GM21529 (cell line): ENCODE measurements around the gene ASTE1.
A peak's percentile ranks its signal among the peaks of the same experiment; 100 is the strongest.
"Not testable (repeated sequence)": the region's sequence is repeated elsewhere in the genome, so short reads cannot be mapped to it uniquely, and the experiment has no call there.

ENCODE experiments used
- ATAC-seq: cut with Tn5 transposase; IDR thresholded peaks from one replicate; pipeline ENCODE4 v1.9.1; 2021; ENCODE audit not compliant: unreplicated experiment

Gene ASTE1

DNA sequence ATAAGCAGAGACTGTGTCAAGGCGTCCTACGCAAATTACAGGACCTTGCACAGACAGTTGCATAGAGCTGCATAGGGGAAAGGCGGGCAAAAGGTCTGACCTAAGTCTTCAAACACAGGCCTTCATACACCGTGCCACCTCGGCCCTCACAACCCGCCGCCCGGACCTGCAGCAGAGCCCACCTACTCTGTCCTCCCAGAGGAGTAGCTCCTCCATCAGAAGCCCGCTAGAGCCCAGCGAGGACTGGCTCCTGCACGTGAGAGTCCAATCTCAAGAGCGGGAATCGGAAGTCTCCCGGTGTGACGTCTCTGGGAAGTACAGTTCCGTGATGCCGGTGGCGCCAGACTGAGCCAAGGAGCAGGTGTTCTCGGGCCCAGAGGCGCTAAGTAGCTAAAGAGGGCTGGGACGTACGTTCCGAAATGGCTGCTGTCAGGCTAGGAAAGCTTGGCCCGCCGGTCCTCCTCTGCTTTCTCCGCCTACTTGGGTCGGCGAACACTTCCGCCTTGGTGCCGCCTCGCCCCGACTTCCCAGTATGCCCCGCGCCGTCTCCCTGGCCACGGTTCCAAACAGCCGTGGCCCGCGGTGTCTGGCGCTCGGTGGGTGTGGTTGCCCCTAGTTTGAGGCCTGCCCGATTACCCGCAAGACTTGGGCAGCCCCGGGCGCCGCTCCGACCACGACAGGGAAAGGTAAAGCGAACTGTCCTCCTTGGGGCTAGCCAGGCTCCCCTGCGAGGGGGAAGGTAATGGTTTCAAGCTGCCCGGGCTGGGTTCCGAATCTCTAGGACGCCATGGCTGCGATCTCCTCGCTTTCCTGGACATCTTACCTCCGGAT is at the start of gene ASTE1, which contains the start of gene NEK11:
ASTE1 (minus strand) TSS at position 505 of the 831 bp plus-strand sequence. CDS start 1,519 bp downstream, outside the sequence.
NEK11 (plus strand) TSS at position 557 of the 831 bp plus-strand sequence. CDS start 2,832 bp downstream, outside the sequence.
- peak; percentile 97 for ATAC-seq

DNA sequence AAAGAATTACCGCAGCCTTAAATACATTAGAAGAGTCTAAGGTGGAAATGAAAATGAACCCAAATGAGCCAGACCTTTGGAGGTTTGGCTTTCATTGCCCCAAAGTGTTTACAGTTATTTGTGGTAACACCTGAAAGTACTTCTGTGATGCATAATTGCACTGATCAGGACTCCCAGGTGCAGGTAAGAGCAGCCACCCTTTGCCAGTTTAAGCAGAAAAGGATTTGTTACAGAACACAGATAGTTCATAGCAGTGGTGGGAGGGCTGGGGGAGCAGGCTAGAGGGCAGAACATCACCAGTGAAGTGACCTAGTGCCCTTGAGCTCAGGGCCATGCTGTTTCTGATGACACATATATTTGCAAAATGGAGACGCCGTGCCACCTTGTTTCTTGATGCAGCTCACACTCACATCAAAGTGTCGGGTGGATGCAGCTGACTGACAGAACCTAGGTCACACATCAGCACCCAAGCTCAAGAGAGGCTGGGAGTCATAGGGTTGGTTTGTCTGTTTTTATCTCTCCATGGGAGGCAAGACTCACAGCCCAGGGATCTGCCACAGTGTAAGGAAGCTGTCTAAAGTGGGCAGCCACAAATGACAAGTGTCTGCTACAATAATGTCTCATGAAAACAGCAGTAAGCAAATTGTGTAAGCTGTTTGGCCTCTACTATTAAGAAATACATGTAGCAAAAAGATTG is 49.2 kb upstream of the ASTE1 start:
- ATAC-seq, result peak; percentile 59

GRCh38 chr3:131072845-131073244 is 46.2 kb upstream of the ASTE1 start:
- no peak for ATAC-seq

GRCh38 chr3:131072099-131072559 is 45.5 kb upstream of the ASTE1 start:
- ATAC-seq, result no peak

GRCh38 chr3:131067983-131068382 is 41.4 kb upstream of the ASTE1 start:
- ATAC-seq, result peak; percentile 49

GRCh38 chr3:131053043-131053859 is 26.6 kb upstream of the ASTE1 start:
- ATAC-seq, result no peak

DNA sequence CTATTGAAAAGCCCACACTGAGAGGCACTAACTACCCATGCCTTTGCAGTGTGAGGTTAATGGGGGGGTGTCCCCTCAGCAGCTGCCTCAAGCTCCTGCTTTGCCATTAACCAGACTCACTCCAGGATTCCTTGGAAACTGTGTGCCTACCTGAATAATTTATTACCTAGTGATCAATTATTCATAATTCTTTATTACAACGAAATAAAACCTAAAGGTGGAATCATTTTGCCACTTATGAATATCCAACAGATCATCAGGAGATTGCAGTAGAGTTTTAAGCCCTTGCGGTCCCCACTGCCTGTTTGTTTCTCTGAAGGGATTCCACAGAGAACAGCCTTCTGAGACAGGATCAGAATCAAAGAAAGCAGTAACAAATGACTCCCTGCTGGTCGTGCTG is 23.4 kb upstream of the ASTE1 start:
- ATAC-seq, result no peak

- ATAC-seq, result no peak
Observed at GRCh38 chr3:131048030-131048429, 21.4 kb upstream of the ASTE1 start.

GRCh38 chr3:131047582-131047981 is 21.0 kb upstream of the ASTE1 start:
- no peak for ATAC-seq

- not testable (repeated sequence) for ATAC-seq
Observed at GRCh38 chr3:131042271-131042985, 15.8 kb upstream of the ASTE1 start.

GRCh38 chr3:131038326-131038725 is 11.7 kb upstream of the ASTE1 start:
- ATAC-seq, result no peak

GRCh38 chr3:131036986-131037385 is 10.4 kb upstream of the ASTE1 start:
- no peak for ATAC-seq

- no peak for ATAC-seq
Observed at GRCh38 chr3:131036200-131036816, 9.7 kb upstream of the ASTE1 start.

DNA sequence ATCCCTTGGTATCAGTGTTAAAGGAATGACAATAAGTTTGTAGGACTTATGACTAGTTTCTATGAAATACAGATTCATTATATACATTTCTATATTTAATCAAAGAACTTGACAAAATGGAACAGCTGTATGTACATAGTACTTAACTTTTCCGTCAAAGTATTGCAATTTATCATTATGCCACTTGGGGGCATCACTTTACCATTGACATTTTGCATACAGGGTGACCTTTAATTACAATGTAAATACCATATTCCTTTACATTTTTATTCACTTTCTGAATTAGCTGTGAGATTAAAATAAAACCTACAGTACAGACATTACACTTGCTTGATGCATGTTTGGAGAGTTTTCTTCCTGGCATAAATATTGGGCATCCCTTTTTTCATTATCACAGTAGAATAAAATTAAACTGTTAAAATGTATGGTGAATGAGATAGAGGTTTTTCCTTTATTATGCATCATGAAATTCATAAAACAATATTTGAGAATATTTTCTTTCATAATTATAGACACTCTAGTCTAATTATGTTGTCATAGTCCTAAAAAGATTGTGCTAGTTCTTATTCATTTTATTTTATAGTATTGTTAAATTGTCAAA is 7.0 kb upstream of the ASTE1 start:
- no peak for ATAC-seq

- ATAC-seq, result no peak
Observed at GRCh38 chr3:131031660-131032059, 5.0 kb upstream of the ASTE1 start.

- no peak for ATAC-seq
Observed at GRCh38 chr3:131028844-131029243, 2.2 kb upstream of the ASTE1 start.

- no peak for ATAC-seq
Observed at GRCh38 chr3:131025539-131025938, 1.1 kb downstream of the ASTE1 start.

DNA sequence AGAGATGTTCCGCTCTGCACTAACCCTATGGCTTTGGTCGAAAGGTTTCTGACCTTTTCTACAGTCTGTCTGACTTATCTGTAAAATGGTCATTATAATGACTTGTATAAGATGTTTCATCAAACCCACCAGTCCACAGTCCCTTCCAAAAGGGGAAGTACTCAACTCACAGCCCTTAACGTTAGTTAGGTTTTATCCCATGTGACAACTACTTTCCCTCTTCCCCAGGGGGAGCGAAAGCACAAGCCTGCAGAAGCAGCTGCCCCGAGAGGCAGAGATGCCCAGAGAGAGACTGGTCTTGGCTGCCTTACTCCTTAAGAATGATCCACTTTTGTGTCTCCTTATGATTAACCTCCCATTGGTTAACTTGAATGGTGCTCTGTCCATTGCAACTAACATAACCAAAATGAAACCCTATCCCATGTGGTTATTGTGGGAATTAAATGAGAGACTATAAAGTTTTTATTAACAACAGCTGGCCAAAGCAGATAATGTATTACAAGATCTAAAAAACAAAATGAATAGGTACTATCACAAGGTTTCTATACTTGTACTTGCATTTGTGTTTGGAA is 6.4 kb downstream of the ASTE1 start:
- no peak for ATAC-seq

GRCh38 chr3:131018970-131019369 is 7.7 kb downstream of the ASTE1 start:
- ATAC-seq, result no peak
